ENCODE results near the gene PCDHA8.
A peak's percentile ranks its signal among the peaks of the same experiment; 100 is the strongest.
"Not testable (repeated sequence)": the region's sequence is repeated elsewhere in the genome, so short reads cannot be mapped to it uniquely, and the experiment has no call there.

The PCDHA8 gene

DNA sequence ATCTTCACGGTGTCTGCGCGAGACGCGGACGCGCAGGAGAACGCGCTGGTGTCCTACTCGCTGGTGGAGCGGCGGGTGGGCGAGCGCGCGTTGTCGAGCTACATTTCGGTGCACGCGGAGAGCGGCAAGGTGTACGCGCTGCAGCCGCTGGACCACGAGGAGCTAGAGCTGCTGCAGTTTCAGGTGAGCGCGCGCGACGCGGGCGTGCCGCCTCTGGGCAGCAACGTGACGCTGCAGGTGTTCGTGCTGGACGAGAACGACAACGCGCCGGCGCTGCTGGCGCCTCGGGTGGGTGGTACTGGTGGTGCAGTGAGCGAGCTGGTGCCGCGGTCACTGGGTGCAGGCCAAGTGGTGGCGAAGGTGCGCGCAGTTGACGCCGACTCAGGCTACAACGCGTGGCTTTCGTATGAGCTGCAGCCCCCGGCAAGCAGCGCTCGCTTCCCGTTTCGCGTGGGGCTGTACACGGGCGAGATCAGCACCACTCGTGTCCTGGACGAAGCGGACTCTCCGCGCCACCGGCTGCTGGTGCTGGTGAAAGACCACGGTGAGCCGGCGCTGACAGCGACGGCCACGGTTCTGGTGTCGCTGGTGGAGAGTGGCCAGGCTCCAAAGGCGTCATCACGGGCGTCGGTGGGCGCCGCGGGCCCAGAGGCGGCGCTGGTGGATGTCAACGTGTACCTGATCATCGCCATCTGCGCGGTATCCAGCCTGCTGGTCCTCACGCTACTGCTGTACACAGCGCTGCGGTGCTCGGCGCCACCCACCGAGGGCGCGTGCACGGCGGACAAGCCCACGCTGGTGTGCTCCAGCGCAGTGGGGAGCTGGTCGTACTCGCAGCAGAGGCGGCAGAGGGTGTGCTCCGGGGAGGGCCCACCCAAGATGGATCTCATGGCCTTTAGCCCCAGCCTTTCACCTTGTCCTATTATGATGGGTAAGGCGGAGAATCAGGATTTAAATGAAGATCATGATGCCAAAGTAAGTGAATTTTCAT lies 11.2 kb upstream of the PCDHA8 start:
- not testable (repeated sequence) for DNase-seq

- DNase-seq: no peak
Observed at GRCh38 chr5:140833993-140834392, 7.0 kb upstream of the PCDHA8 start, which contains the start of gene PCDHA7. TSS of gene PCDHA7 (plus strand) at chr5:140834269. CDS start at chr5:140834384, 115 bp downstream.

- not testable (repeated sequence) for DNase-seq
Observed at GRCh38 chr5:140834439-140835008, 6.5 kb upstream of the PCDHA8 start.

DNA sequence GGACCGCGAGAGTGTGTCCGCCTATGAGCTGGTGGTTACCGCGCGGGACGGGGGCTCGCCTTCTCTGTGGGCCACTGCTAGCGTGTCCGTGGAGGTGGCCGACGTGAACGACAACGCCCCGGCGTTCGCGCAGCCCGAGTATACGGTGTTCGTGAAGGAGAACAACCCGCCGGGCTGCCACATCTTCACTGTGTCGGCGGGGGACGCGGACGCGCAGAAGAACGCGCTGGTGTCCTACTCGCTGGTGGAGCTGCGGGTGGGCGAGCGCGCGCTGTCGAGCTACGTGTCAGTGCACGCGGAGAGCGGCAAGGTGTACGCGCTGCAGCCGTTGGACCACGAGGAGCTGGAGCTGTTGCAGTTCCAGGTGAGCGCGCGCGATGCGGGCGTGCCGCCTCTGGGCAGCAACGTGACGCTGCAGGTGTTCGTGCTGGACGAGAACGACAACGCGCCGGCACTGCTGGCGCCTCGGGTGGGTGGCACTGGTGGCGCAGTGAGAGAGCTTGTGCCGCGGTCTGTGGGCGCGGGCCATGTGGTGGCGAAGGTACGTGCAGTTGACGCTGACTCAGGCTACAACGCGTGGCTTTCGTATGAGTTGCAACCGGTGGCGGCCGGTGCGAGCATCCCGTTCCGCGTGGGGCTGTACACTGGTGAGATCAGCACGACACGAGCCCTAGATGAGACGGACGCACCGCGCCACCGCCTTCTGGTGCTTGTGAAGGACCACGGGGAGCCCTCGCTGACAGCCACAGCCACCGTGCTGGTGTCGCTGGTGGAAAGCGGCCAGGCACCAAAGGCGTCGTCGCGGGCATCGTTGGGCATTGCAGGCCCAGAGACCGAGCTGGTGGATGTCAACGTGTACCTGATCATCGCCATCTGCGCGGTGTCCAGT lies 5.1 kb upstream of the PCDHA8 start:
- DNase-seq: no peak

DNA sequence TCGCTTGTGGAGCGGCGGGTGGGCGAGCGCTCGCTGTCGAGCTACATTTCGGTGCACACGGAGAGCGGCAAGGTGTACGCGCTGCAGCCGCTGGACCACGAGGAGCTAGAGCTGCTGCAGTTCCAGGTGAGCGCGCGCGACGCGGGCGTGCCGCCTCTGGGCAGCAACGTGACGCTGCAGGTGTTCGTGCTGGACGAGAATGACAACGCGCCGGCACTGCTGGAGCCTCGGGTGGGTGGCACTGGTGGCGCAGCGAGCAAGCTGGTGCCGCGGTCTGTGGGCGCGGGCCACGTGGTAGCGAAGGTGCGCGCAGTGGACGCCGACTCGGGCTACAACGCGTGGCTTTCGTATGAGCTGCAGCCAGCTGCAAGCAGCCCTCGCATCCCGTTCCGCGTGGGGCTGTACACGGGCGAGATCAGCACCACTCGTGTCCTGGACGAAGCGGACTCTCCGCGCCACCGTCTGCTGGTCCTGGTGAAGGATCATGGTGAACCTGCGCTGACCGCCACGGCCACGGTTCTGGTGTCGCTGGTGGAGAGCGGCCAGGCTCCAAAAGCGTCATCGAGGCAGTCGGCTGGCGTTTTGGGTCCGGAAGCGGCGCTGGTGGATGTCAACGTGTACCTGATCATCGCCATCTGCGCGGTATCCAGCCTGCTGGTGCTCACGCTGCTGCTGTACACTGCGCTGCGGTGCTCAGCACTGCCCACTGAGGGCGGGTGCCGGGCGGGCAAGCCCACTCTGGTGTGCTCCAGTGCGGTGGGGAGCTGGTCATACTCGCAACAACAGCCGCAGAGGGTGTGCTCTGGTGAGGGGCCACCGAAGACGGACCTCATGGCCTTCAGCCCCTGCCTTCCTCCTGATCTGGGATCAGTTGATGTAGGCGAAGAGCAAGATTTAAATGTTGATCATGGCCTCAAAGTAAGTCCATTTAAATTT lies 2.1 kb downstream of the PCDHA8 start:
- no peak for DNase-seq

GRCh38 chr5:140848139-140849102 lies 7.4 kb downstream of the PCDHA8 start, which contains the start of gene PCDHA9:
TSS of gene PCDHA9 (plus strand) at chr5:140848382. CDS start at chr5:140848496, 114 bp downstream.
- DNase-seq: not testable (repeated sequence)

DNA sequence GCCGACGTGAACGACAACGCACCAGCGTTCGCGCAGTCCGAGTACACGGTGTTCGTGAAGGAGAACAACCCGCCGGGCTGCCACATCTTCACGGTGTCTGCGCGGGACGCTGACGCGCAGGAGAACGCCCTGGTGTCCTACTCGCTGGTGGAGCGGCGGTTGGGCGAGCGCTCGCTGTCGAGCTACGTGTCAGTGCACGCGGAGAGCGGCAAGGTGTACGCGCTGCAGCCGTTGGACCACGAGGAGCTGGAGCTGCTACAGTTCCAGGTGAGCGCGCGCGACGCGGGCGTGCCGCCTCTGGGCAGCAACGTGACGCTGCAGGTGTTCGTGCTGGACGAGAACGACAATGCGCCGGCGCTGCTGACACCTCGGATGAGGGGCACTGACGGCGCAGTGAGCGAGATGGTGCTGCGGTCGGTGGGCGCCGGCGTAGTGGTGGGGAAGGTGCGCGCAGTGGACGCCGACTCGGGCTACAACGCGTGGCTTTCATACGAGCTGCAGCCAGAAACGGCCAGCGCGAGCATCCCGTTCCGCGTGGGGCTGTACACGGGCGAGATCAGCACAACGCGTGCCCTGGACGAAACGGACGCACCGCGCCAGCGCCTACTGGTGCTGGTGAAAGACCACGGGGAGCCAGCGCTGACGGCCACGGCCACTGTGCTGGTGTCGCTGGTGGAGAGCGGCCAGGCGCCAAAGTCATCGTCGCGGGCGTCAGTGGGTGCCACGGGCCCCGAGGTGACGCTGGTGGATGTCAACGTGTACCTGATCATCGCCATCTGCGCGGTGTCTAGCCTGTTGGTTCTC lies 9.0 kb downstream of the PCDHA8 start:
- not testable (repeated sequence) for DNase-seq

DNA sequence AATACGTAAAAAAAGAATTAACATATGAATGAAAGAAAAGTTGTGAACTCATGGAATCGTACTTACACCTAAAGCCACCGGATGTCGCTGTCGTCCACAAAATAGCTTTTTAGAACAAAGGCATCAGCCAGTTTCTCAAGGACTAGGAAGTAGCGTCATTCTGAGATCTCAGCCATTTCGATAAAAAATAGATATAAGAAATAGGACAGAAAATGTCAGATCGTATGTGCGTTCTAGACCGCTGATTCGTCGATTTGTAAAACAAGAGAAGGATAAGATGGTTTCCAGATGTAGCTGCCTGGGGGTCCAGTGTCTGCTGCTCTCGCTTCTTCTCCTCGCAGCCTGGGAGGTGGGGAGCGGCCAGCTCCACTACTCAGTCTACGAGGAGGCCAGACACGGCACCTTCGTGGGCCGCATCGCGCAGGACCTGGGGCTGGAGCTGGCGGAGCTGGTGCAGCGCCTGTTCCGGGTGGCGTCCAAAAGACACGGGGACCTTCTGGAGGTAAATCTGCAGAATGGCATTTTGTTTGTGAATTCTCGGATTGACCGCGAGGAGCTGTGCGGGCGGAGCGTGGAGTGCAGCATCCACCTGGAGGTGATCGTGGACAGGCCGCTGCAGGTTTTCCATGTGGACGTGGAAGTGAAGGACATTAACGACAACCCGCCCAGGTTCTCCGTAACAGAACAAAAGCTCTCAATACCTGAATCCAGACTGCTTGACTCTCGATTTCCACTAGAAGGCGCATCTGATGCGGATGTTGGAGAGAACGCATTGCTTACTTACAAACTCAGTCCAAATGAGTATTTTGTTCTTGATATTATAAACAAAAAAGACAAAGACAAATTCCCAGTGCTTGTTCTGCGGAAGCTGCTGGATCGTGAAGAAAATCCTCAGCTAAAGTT lies 15.0 kb downstream of the PCDHA8 start, which contains the start of gene PCDHA10:
PCDHA10 (plus strand) TSS at position 126 of the 903 bp plus-strand sequence; CDS start at position 278, 152 bp downstream.
- peak; percentile 29 to 37 for DNase-seq

DNA sequence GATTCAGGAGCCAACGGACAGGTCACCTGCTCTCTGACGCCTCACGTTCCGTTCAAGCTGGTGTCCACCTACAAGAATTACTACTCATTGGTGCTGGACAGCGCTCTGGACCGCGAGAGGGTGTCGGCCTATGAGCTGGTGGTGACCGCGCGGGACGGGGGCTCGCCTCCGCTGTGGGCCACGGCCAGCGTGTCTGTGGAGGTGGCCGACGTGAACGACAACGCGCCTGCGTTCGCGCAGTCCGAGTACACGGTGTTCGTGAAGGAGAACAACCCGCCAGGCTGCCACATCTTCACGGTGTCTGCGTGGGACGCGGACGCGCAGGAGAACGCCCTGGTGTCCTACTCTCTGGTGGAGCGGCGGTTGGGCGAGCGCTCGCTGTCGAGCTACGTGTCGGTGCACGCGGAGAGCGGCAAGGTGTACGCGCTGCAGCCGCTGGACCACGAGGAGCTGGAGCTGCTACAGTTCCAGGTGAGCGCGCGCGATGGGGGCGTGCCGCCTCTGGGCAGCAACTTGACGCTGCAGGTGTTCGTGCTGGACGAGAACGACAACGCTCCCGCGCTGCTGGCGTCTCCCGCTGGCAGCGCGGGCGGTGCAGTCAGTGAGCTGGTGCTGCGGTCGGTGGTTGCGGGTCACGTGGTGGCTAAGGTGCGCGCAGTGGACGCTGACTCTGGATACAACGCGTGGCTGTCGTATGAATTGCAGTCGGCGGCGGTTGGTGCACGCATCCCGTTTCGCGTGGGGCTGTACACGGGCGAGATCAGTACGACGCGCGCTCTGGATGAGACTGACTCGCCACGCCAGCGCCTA lies 16.4 kb downstream of the PCDHA8 start:
- DNase-seq: no peak

DNA sequence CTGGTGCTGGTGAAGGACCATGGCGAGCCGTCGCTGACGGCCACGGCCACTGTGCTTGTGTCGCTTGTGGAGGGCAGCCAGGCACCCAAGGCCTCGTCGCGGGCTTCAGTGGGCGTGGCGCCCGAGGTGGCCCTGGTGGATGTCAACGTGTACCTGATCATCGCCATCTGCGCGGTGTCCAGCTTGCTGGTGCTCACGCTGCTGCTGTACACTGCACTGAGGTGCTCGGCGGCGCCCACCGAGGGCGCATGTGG lies 16.9 kb downstream of the PCDHA8 start:
- DNase-seq: no peak

DNA sequence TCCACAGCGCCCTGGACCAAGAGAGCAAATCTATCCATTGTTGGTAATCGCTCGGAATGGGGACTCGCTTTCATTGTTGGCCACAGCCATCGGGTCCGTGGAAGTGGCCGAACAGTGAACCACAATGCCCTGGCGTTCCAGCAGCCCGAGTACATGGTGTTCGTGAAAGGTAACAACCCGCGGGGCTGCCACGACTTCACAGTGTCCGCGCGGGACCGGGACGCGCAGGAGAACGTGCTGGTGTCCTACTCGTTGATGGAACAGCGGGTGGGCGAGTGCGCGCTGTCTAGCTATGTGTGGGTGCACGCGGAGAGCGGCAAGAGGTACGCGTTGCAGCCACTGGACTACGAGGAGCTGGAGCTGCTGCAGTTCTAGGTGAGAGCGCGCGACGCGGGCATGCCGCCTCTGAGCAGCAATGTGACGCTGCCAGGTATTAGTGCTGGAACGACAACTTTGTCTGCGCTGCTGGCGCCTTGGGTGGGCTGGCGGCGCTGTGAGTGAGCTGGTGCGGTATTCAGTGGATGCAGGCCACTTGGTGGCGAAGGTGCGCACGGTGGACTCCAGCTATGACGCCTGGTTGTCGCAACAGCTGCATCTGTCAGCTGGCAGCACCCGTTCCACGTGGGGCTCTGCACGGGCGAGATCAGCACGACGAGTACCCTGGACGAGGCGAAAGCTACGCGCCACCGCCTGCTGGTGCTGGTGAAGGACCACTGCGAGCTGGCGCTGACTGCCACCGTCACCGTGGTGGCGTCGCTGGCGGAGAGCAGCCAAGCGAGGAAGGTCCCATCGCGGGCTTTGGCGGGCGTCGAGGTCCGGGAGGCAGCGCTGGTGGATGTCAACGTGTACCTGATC lies 21.7 kb downstream of the PCDHA8 start:
- no peak for DNase-seq

- DNase-seq: no peak
Observed at GRCh38 chr5:140868721-140869554, 28.0 kb downstream of the PCDHA8 start, which contains the start of gene PCDHA11. TSS of gene PCDHA11 (plus strand) at chr5:140868957. CDS start at chr5:140869104, 147 bp downstream.

- DNase-seq: no peak
Observed at GRCh38 chr5:140869555-140869886, 28.5 kb downstream of the PCDHA8 start.

DNA sequence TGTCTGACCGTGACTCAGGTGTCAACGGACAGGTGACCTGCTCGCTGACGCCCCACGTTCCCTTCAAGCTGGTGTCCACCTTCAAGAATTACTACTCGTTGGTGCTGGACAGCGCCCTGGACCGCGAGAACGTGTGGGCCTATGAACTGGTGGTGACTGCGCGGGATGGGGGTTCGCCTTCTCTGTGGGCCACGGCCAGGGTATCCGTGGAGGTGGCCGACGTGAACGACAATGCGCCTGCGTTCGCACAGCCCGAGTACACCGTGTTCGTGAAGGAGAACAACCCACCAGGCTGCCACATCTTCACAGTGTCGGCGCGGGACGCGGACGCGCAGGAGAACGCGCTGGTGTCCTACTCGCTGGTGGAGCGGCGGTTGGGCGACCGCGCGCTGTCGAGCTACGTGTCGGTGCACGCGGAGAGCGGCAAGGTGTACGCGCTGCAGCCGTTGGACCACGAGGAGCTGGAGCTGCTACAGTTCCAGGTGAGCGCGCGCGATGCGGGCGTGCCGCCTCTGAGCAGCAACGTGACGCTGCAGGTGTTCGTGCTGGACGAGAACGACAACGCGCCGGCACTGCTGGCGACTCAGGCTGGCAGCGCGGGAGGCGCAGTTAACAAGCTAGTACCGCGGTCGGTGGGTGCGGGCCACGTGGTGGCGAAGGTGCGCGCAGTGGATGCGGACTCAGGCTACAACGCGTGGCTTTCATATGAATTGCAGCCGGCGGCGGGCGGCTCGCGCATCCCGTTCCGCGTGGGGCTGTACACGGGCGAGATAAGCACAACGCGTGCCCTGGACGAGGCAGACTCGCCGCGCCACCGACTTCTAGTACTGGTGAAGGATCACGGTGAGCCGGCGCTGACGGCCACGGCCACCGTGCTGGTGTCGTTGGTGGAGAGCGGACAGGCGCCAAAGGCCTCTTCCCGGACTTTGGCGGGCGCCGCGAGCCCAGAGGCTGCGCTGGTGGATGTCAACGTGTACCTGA lies 29.5 kb downstream of the PCDHA8 start:
- no peak for DNase-seq

All from AML-193 (cell line).